Measurements from ENCODE around the gene FBXL19.

The FBXL19 gene

GRCh38 chr16:30910427-30911029 is 12.8 kb upstream of the FBXL19 start:
- DNase-seq (ENCODE audit: low spot score): no peak
- no peak for TF ChIP-seq CTCF (IDR thresholded peaks at IDR 0.05; ENCODE audit: extremely low read depth, insufficient read depth, missing control alignments)
- in situ Hi-C loops (cut with MboI; ENCODE audit: low pct_unique_long_range_greater_than_20kb, low sequenced_read_pairs, unreplicated experiment): no loop called here

GRCh38 chr16:30912794-30913412 is 10.5 kb upstream of the FBXL19 start:
- no peak for TF ChIP-seq CTCF (IDR thresholded peaks at IDR 0.05; ENCODE audit: extremely low read depth, insufficient read depth, missing control alignments)
- in situ Hi-C loops (cut with MboI; ENCODE audit: low pct_unique_long_range_greater_than_20kb, low sequenced_read_pairs, unreplicated experiment): no loop called here

GRCh38 chr16:30914830-30915229 is 8.5 kb upstream of the FBXL19 start:
- no peak for DNase-seq (ENCODE audit: low spot score)
- in situ Hi-C loops (cut with MboI; ENCODE audit: low pct_unique_long_range_greater_than_20kb, low sequenced_read_pairs, unreplicated experiment): loop anchor here (5.0 kb wide), 1 partner anchor 73 kb away; no protein-coding TSS in a partner anchor
- TF ChIP-seq CTCF (IDR thresholded peaks at IDR 0.05; ENCODE audit: extremely low read depth, insufficient read depth, missing control alignments): no peak

More at GRCh38 chr16:30912794-30913412, 10.5 kb upstream of the FBXL19 start:
- DNase-seq (ENCODE audit: low spot score): no peak

GRCh38 chr16:30918614-30919013 is 4.8 kb upstream of the FBXL19 start:
- no peak for DNase-seq (ENCODE audit: low spot score)
- TF ChIP-seq CTCF (IDR thresholded peaks at IDR 0.05; ENCODE audit: extremely low read depth, insufficient read depth, missing control alignments): no peak
- in situ Hi-C loops (cut with MboI; ENCODE audit: low pct_unique_long_range_greater_than_20kb, low sequenced_read_pairs, unreplicated experiment): loop anchor here (5.0 kb wide), 1 partner anchor 76 kb away; no protein-coding TSS in a partner anchor

- in situ Hi-C loops (cut with MboI; ENCODE audit: low pct_unique_long_range_greater_than_20kb, low sequenced_read_pairs, unreplicated experiment): no loop called here
- TF ChIP-seq CTCF (IDR thresholded peaks at IDR 0.05; ENCODE audit: extremely low read depth, insufficient read depth, missing control alignments): no peak
- no peak for DNase-seq (ENCODE audit: low spot score)
These were observed 2.5 kb upstream of the FBXL19 start for GRCh38 chr16:30920891-30921290.

- in situ Hi-C loops (cut with MboI; ENCODE audit: low pct_unique_long_range_greater_than_20kb, low sequenced_read_pairs, unreplicated experiment): no loop called here
- no peak for TF ChIP-seq CTCF (IDR thresholded peaks at IDR 0.05; ENCODE audit: extremely low read depth, insufficient read depth, missing control alignments)
- no peak for DNase-seq (ENCODE audit: low spot score)
These were observed 2.0 kb upstream of the FBXL19 start for GRCh38 chr16:30921459-30921747.

Data from GM13977 (cell line).